GM12801 (cell line): Measurements from ENCODE around the gene CDH15.

Source experiments
- TF ChIP-seq, protein P1 (sequence below): IDR thresholded peaks from one replicate; pipeline ENCODE4 v1.5.1; 2011; ENCODE audit warnings: control low read depth; ENCODE audit not compliant: insufficient read length; ENCODE audit errors: extremely low read depth

CDH15 gene, protein sequence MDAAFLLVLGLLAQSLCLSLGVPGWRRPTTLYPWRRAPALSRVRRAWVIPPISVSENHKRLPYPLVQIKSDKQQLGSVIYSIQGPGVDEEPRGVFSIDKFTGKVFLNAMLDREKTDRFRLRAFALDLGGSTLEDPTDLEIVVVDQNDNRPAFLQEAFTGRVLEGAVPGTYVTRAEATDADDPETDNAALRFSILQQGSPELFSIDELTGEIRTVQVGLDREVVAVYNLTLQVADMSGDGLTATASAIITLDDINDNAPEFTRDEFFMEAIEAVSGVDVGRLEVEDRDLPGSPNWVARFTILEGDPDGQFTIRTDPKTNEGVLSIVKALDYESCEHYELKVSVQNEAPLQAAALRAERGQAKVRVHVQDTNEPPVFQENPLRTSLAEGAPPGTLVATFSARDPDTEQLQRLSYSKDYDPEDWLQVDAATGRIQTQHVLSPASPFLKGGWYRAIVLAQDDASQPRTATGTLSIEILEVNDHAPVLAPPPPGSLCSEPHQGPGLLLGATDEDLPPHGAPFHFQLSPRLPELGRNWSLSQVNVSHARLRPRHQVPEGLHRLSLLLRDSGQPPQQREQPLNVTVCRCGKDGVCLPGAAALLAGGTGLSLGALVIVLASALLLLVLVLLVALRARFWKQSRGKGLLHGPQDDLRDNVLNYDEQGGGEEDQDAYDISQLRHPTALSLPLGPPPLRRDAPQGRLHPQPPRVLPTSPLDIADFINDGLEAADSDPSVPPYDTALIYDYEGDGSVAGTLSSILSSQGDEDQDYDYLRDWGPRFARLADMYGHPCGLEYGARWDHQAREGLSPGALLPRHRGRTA

GRCh38 chr16:89171216-89172170, at the start of gene CDH15:
TSS of gene CDH15 (plus strand) at chr16:89171748. CDS start at chr16:89171832, 84 bp downstream.
- TF ChIP-seq, protein P1, sequence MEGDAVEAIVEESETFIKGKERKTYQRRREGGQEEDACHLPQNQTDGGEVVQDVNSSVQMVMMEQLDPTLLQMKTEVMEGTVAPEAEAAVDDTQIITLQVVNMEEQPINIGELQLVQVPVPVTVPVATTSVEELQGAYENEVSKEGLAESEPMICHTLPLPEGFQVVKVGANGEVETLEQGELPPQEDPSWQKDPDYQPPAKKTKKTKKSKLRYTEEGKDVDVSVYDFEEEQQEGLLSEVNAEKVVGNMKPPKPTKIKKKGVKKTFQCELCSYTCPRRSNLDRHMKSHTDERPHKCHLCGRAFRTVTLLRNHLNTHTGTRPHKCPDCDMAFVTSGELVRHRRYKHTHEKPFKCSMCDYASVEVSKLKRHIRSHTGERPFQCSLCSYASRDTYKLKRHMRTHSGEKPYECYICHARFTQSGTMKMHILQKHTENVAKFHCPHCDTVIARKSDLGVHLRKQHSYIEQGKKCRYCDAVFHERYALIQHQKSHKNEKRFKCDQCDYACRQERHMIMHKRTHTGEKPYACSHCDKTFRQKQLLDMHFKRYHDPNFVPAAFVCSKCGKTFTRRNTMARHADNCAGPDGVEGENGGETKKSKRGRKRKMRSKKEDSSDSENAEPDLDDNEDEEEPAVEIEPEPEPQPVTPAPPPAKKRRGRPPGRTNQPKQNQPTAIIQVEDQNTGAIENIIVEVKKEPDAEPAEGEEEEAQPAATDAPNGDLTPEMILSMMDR = no peak

DNA sequence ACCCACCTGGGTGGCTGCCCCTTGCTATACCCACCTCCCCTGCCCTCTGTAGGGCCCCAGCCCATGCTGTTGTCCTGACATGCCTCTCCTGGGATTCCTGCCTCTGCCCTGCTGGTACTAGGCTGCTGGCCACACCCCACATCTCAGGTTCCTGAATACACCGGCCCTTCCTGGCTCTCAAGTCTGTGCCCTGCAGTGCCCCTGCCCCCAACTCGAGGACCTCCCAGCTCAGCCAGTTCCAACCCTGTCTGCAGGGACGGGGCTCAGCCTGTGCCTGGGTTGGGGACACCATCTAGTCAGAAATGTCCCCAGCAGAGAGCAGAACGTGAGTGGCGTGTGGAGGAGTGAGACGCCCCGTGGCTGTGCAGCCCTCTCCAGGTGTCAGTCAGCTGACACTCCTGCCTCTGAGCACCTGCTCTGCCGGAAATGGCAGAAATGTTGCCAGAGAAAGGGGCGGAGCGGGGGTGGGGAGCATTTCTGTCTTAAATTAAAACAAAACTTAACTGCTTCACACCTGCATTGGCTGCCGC, 49.2 kb upstream of the CDH15 start:
- TF ChIP-seq, protein P1 = no peak

- TF ChIP-seq, protein P1 = no peak
Observed at GRCh38 chr16:89123001-89123830, 48.3 kb upstream of the CDH15 start.

- TF ChIP-seq, protein P1 = no peak
Observed at GRCh38 chr16:89123831-89124100, 47.8 kb upstream of the CDH15 start.

DNA sequence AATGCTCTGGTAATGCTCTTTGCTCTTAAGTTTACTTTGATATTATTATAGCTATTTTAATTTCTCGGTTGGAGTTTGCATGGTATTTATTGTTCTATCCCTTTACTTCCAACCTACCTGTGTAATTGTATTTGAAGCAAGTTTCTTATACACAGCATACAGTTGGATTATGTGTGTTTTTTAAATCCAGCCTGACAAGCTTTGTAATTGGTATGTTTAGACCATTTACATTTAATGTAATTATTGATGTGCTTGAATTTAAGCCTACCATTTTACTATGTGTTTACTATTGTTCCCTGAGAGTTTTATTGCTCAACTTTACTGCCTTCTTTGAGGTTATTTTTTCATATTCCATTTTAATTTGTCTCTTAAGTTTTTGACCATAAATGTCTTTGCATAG, 42.2 kb upstream of the CDH15 start:
- TF ChIP-seq, protein P1 = no peak

DNA sequence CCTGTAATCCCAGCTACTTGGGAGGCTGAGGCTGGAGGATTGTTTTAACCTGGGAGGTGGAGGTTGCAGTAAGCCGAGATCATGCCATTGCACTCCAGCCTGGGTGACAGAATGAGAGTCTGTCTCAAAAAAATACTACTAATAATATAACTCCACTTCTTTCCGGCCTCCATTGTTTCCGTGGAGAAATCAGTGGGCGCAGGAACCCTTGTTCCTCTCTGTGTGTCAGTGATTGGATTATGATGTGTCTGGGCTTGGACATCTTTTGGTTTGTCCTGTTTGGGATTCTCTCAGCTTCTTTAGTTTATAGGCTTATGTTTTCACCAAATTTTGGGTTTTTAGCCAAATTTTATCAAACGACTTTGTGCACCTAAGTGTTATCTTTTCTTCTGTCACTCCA, 41.1 kb upstream of the CDH15 start:
- TF ChIP-seq, protein P1 = no peak
